GM06990 (cell line): ENCODE data around the gene CA9.

Source experiments
- DNase-seq: peaks from one replicate; pipeline ENCODE4 v3.0.0-alpha.2; 2011; ENCODE audit not compliant: insufficient read length; ENCODE audit errors: extremely low read depth
- H3K27me3 ChIP-seq: replicated peaks from 2 replicates; pipeline ENCODE4 v1.6.0; 2011; ENCODE audit warnings: low read length; ENCODE audit not compliant: control insufficient read depth, insufficient read depth
- H3K36me3 ChIP-seq: 2 replicates; pipeline ENCODE4 v1.5.1; 2011; ENCODE audit warnings: low read length; ENCODE audit not compliant: control insufficient read depth, insufficient read depth
- H3K4me3 ChIP-seq: replicated peaks from 2 replicates; pipeline ENCODE4 v1.5.1; 2011; ENCODE audit warnings: low read depth, mild to moderate bottlenecking, control low read depth, low read length
- CTCF ChIP-seq: IDR thresholded peaks from 2 replicates; pipeline ENCODE4 v1.5.1; 2011; ENCODE audit warnings: low read length, control low read depth, mild to moderate bottlenecking, inconsistent platforms; ENCODE audit not compliant: insufficient read depth, poor library complexity, severe bottlenecking

CA9 gene

GRCh38 chr9:35723426-35723825 is 49.7 kb downstream of the CA9 start:
- no peak for TF ChIP-seq CTCF
- Histone ChIP-seq H3K27me3 (no peaks in the 10 kb centered on the region), H3K36me3 (peaks cover 61% of the 10 kb centered on the region), H3K4me3 (no peak overlapping the region)
- DNase-seq: no peak

- Histone ChIP-seq H3K36me3 (peaks cover 57% of the 10 kb centered on the region), H3K27me3 (no peaks in the 10 kb centered on the region), H3K4me3 (no peak overlapping the region)
- DNase-seq: no peak
- no peak for TF ChIP-seq CTCF
Measured at GRCh38 chr9:35723908-35724307, 50.2 kb downstream of the CA9 start.

- H3K36me3 ChIP-seq: peaks cover 42% of the 10 kb centered on the region
- no peak for TF ChIP-seq CTCF
- no peak overlapping the region for H3K4me3 ChIP-seq
- H3K27me3 ChIP-seq: no peaks in the 10 kb centered on the region
- DNase-seq: no peak
Measured at GRCh38 chr9:35725362-35725761, 51.6 kb downstream of the CA9 start.

- Histone ChIP-seq H3K36me3 (peaks cover 28% of the 10 kb centered on the region), H3K4me3 (no peak overlapping the region), H3K27me3 (no peaks in the 10 kb centered on the region)
- DNase-seq: peak; percentile 56
- peak; percentile 65 for TF ChIP-seq CTCF
Measured at GRCh38 chr9:35726931-35727330, 53.2 kb downstream of the CA9 start.

- H3K36me3 ChIP-seq: peaks cover 22% of the 10 kb centered on the region
- no peak for TF ChIP-seq CTCF
- H3K4me3 ChIP-seq: peak overlapping the region; percentile 58
- DNase-seq: no peak
- no peaks in the 10 kb centered on the region for H3K27me3 ChIP-seq
Measured at GRCh38 chr9:35727676-35728040, 53.9 kb downstream of the CA9 start.
